Peyer's patch (tissue), 4 donors: ENCODE measurements around the gene HNRNPA3.
"Not testable (repeated sequence)": the region's sequence is repeated elsewhere in the genome, so short reads cannot be mapped to it uniquely, and the experiment has no call there.

ENCODE experiments used
- CTCF ChIP-seq, 6 experiments: fragments of 450-650 bp in 4 of 6; fragments of 200-600 bp in 2 of 6; sonication (generic) in 1 of 6; IDR thresholded peaks; one replicate each; pipeline ENCODE4 v1.5.1; 2017 to 2019; ENCODE audit warnings: antibody characterized with exemption in 6 of 6, mild to moderate bottlenecking in 3 of 6, moderate library complexity in 1 of 6
- POLR2A ChIP-seq, 2 donors: fragments of 450-650 bp; IDR thresholded peaks; one replicate each; pipeline ENCODE4 v1.5.1; 2017; ENCODE audit warnings: antibody characterized with exemption in 2 of 2, mild to moderate bottlenecking in 2 of 2, moderate library complexity in 2 of 2

- TF ChIP-seq CTCF, POLR2A (IDR thresholded peaks at IDR 0.05): not testable (repeated sequence)
These were observed 7.2 kb downstream of the HNRNPA3 start for GRCh38 chr2:177219787-177220186.
